ENCODE measurements around the gene RABAC1.
A peak's percentile ranks its signal among the peaks of the same experiment; 100 is the strongest.

RABAC1 gene

GRCh38 chr19:41998246-41999020, 39.3 kb upstream of the RABAC1 start:
- peak overlapping the region; percentile 38 for H3K4me2 ChIP-seq (ENCODE audit: low read depth, low read length, poor library complexity, severe bottlenecking)
- no peak overlapping the region for H3K4me3 ChIP-seq (ENCODE audit: insufficient read depth, low read length, poor library complexity, severe bottlenecking)
- no peak overlapping the region for H3K9ac ChIP-seq (ENCODE audit: low read length)

DNA sequence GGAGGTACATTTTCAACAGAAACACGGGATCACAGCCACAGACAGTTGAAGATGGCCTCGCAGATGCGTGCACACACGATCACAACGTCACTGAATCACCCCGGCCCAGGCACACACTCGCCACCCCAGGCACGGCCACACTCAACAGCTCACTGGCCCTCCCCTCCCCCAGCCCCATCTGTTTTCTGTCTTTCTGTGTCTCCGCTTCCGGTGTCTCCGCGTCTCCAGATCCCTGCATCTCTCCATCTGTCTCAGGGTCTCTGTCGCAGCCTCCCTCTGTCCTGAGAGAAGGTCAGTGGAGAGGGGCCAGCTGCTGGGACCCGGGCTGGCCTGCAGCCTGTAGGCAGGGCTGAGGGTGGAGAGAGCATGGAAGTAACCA, 38.7 kb upstream of the RABAC1 start:
- Histone ChIP-seq H3K79me2 (ENCODE audit: insufficient read depth, low read length) (peaks cover 3% of the 10 kb centered on the region; the same call in 1 of the 2 replicates), H3K27ac (ENCODE audit: low read depth, low read length) (no peak overlapping the region), H3K9me2 (replicated peaks; ENCODE audit: insufficient read depth, low read length) (no peaks in the 10 kb centered on the region), H3K4me3 (ENCODE audit: insufficient read depth, low read length, poor library complexity, severe bottlenecking) (no peak overlapping the region), H4K20me1 (ENCODE audit: low read depth, low read length) (no peaks in the 10 kb centered on the region), H3K9ac (ENCODE audit: low read length) (no peak overlapping the region), H3K36me3 (ENCODE audit: low read length) (no peaks in the 10 kb centered on the region), H3K9me3 (ENCODE audit: insufficient read depth, low read length) (no peaks in the 10 kb centered on the region), H2AFZ (ENCODE audit: low read depth, low read length, severe bottlenecking) (no peak overlapping the region), H3K4me2 (ENCODE audit: low read depth, low read length, poor library complexity, severe bottlenecking) (peak overlapping the region; percentile 38), H3K27me3 (ENCODE audit: low read length) (no peaks in the 10 kb centered on the region), H3F3A (ENCODE audit: insufficient read depth) (no peaks in the 10 kb centered on the region)
- TF ChIP-seq EZH2phosphoT487 (conservative IDR thresholded peaks at IDR 0.05; ENCODE audit: low read length), result no peak
- TF ChIP-seq, protein P1, sequence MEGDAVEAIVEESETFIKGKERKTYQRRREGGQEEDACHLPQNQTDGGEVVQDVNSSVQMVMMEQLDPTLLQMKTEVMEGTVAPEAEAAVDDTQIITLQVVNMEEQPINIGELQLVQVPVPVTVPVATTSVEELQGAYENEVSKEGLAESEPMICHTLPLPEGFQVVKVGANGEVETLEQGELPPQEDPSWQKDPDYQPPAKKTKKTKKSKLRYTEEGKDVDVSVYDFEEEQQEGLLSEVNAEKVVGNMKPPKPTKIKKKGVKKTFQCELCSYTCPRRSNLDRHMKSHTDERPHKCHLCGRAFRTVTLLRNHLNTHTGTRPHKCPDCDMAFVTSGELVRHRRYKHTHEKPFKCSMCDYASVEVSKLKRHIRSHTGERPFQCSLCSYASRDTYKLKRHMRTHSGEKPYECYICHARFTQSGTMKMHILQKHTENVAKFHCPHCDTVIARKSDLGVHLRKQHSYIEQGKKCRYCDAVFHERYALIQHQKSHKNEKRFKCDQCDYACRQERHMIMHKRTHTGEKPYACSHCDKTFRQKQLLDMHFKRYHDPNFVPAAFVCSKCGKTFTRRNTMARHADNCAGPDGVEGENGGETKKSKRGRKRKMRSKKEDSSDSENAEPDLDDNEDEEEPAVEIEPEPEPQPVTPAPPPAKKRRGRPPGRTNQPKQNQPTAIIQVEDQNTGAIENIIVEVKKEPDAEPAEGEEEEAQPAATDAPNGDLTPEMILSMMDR (IDR thresholded peaks at IDR 0.05; ENCODE audit: insufficient read depth, low read length, poor library complexity, severe bottlenecking), result no peak

More at GRCh38 chr19:41998246-41999020, 39.3 kb upstream of the RABAC1 start:
- no peaks in the 10 kb centered on the region for H3F3A ChIP-seq (ENCODE audit: insufficient read depth)
- TF ChIP-seq EZH2phosphoT487 (conservative IDR thresholded peaks at IDR 0.05; ENCODE audit: low read length), result no peak
- TF ChIP-seq, protein P1 (IDR thresholded peaks at IDR 0.05; ENCODE audit: insufficient read depth, low read length, poor library complexity, severe bottlenecking), result peak; percentile 62
- peaks cover under 1% of the 10 kb centered on the region; the same call in 1 of the 2 replicates for H3K79me2 ChIP-seq (ENCODE audit: insufficient read depth, low read length)
- H3K27ac ChIP-seq (ENCODE audit: low read depth, low read length), result no peak overlapping the region
- H3K9me3 ChIP-seq (ENCODE audit: insufficient read depth, low read length), result no peaks in the 10 kb centered on the region
- H3K9me2 ChIP-seq (replicated peaks; ENCODE audit: insufficient read depth, low read length), result no peaks in the 10 kb centered on the region
- no peak overlapping the region for H2AFZ ChIP-seq (ENCODE audit: low read depth, low read length, severe bottlenecking)
- H3K36me3 ChIP-seq (ENCODE audit: low read length), result no peaks in the 10 kb centered on the region
- H4K20me1 ChIP-seq (ENCODE audit: low read depth, low read length), result no peaks in the 10 kb centered on the region
- no peaks in the 10 kb centered on the region for H3K27me3 ChIP-seq (ENCODE audit: low read length)

GRCh38 chr19:41997121-41997850, 38.2 kb upstream of the RABAC1 start:
- Histone ChIP-seq H3F3A (ENCODE audit: insufficient read depth) (no peaks in the 10 kb centered on the region), H3K4me3 (ENCODE audit: insufficient read depth, low read length, poor library complexity, severe bottlenecking) (no peak overlapping the region), H4K20me1 (ENCODE audit: low read depth, low read length) (no peaks in the 10 kb centered on the region), H3K36me3 (ENCODE audit: low read length) (no peaks in the 10 kb centered on the region), H3K27ac (ENCODE audit: low read depth, low read length) (no peak overlapping the region), H3K9me3 (ENCODE audit: insufficient read depth, low read length) (no peaks in the 10 kb centered on the region), H2AFZ (ENCODE audit: low read depth, low read length, severe bottlenecking) (no peak overlapping the region), H3K27me3 (ENCODE audit: low read length) (no peaks in the 10 kb centered on the region), H3K4me2 (ENCODE audit: low read depth, low read length, poor library complexity, severe bottlenecking) (peak overlapping the region; percentile 13), H3K79me2 (ENCODE audit: insufficient read depth, low read length) (peaks cover 3% of the 10 kb centered on the region; the same call in 1 of the 2 replicates), H3K9ac (ENCODE audit: low read length) (no peak overlapping the region), H3K9me2 (replicated peaks; ENCODE audit: insufficient read depth, low read length) (no peaks in the 10 kb centered on the region)
- TF ChIP-seq EZH2phosphoT487 (conservative IDR thresholded peaks at IDR 0.05; ENCODE audit: low read length), result no peak
- TF ChIP-seq, protein P1 (IDR thresholded peaks at IDR 0.05; ENCODE audit: insufficient read depth, low read length, poor library complexity, severe bottlenecking), result no peak
